Psoas muscle (tissue), 8 donors: ENCODE measurements around the gene GORASP1. TPM values are rescaled to one million over a fixed set of nuclear protein-coding genes. Genes with fewer than 3 reads are reported as not detected.

ENCODE experiments used
- ATAC-seq, 4 donors: fragments of 200-7000 bp; cut with Tn5 transposase; one replicate each; pipeline ENCODE4 v1.9.1; 2020; ENCODE audit warnings: moderate library complexity in 3 of 4, mild to moderate bottlenecking in 2 of 4
- DNase-seq, 2 donors: peaks; one replicate each; pipeline ENCODE4 v3.0.0-alpha.2; 2020
- H3K27ac ChIP-seq: fragments of 200-600 bp; one replicate; pipeline ENCODE4 v1.8.0; 2022
- H3K27me3 ChIP-seq, 3 donors: fragments of 200-600 bp in 1 of 3; one replicate each; pipeline versions ENCODE4 v1.6.1 to v1.8.0; 2013 to 2022; ENCODE audit warnings: low read length in 2 of 3, mild to moderate bottlenecking in 2 of 3, moderate library complexity in 1 of 3; ENCODE audit not compliant: insufficient read depth in 3 of 3
- H3K36me3 ChIP-seq, 2 donors: fragments of 200-600 bp in 1 of 2; one replicate each; pipeline versions ENCODE4 v1.6.1 to v1.8.0; 2013 to 2022; ENCODE audit warnings: low read depth in 1 of 2, mild to moderate bottlenecking in 1 of 2, moderate library complexity in 1 of 2; ENCODE audit not compliant: insufficient read depth in 1 of 2
- H3K4me1 ChIP-seq: fragments of 200-600 bp; one replicate; pipeline ENCODE4 v1.8.0; 2022
- H3K4me3 ChIP-seq: fragments of 200-600 bp; one replicate; pipeline ENCODE4 v1.8.0; 2022; ENCODE audit warnings: mild to moderate bottlenecking
- H3K9me3 ChIP-seq: fragments of 200-600 bp; one replicate; pipeline ENCODE4 v1.8.0; 2022
- CTCF ChIP-seq: fragments of 200-600 bp; IDR thresholded peaks from one replicate; pipeline ENCODE4 v1.8.0; 2022; ENCODE audit warnings: antibody characterized with exemption
- WGBS, 3 donors: extraction: QIAGEN DNeasy Blood & Tissue Kit; methylation state at CpG; one replicate each; pipeline versions ENCODE4 v1.1.6 to v1.1.7; 2013; 5-methylcytosine and 5-hydroxymethylcytosine counted together
- intact Hi-C, 2 donors: fragments of 100-400 bp; cut with DNase I; formaldehyde crosslinking; loops; one replicate each; pipeline versions ENCODE4 v1.11.0 to v1.14.2; 2022
- polyA plus RNA-seq, 3 donors: library from polyadenylated mRNA; stranded (reverse); fragments of 200-250 nt; gene quantifications; one replicate each; pipeline ENCODE4 v1.2.3, GENCODE V29; 2013
- total RNA-seq, 4 donors: library from RNA; stranded (reverse); fragmentation: NEBNext Ultra II Directional in 2 of 4; extraction: Animal tissue kit (Norgen Biotek cat#: 25700) in 2 of 4; gene quantifications; one replicate each; pipeline versions ENCODE4 v1.2.1 to v1.2.4, GENCODE V29; 2021 to 2023
- donor health status: healthy with polysubstance abuse.
- donor health status: DM: no; HTN: no; CAD: no; lungs with moderate emphysema.
- donor health status: Bipolar disorder and iron deficiency.
- donor health status: healthy.
- donor health status: DM: yes; HTN: yes; CAD: no.
- donor health status: DM: no; HTN: no; CAD: no.
- donor health status: DM: no; HTN: no; CAD: no.
- donor health status: DM: yes; HTN: yes; CAD: no.

Gene GORASP1
- total and polyA plus RNA-seq, 7 donors: 27.3 to 46.7 (median 37.3) TPM

- no peak for TF ChIP-seq CTCF
- H3K4me1 ChIP-seq: peaks cover 43% of the 10 kb centered on the region
- H3K27ac ChIP-seq: peak overlapping the region; percentile 77
- intact Hi-C loops: loop anchor here in 1 of 2 donors (5.0 kb wide), 1 partner anchor 35 kb away; the partner anchor contains the start of genes GORASP1 and TTC21A
- H3K4me3 ChIP-seq: no peak overlapping the region
- H3K36me3 ChIP-seq: peaks cover 8 to 66% of the 10 kb centered on the region in 2 donors
- no peaks in the 10 kb centered on the region for H3K27me3 ChIP-seq
- DNase-seq: no peak
- H3K9me3 ChIP-seq: no peaks in the 10 kb centered on the region
- 44 to 58% (median 52%) methylated on average over 5 of the region's 5 CpGs for WGBS, 3 donors
- ATAC-seq: peak in 2 of 4 donors; percentile 13
These were observed 34.6 kb upstream of the GORASP1 start for GRCh38 chr3:39142067-39142466.

- H3K4me3 ChIP-seq: peak overlapping the region; percentile 6
- WGBS, 3 donors: 45 to 48% (median 48%) methylated on average over 4 of the region's 4 CpGs
- peaks cover 37% of the 10 kb centered on the region for H3K4me1 ChIP-seq
- H3K9me3 ChIP-seq: no peaks in the 10 kb centered on the region
- no peaks in the 10 kb centered on the region for H3K27me3 ChIP-seq
- ATAC-seq (peak in 2 of 4 donors; percentile 18 to 24), DNase-seq (peak; percentile 59 to 66)
- intact Hi-C loops: loop anchor here in 1 of 2 donors (5.0 kb wide), 1 partner anchor 34 kb away; the partner anchor contains the start of genes GORASP1 and TTC21A
- peak overlapping the region; percentile 77 for H3K27ac ChIP-seq
- no peak for TF ChIP-seq CTCF
- H3K36me3 ChIP-seq: peaks cover 8 to 65% of the 10 kb centered on the region in 2 donors
These were observed 34.0 kb upstream of the GORASP1 start for GRCh38 chr3:39141171-39141995.

- peak; percentile 50 to 63 (median 53) for ATAC-seq
- H3K4me1 ChIP-seq: peaks cover 31% of the 10 kb centered on the region
These were observed 33.0 kb upstream of the GORASP1 start for GRCh38 chr3:39140341-39140971.

DNA sequence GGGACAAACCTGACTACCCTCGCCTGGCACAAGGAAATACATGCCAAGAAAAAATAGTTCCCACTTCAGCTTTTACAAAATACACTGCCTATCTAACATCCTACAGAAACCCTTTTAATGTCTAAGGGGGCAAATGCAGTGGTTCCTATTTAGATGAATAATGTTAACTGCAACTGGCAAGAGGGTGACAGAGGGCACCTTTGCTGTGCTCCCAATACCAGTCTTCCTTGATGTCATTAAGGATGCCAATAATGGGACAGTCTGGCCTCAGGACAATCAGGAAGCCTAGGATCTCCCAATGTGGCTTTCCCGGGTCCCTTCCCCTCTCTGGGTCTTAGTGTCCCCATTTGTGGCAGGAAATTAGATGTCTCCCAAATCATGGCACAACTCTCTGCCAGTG, 32.0 kb upstream of the GORASP1 start:
- DNase-seq (no peak), ATAC-seq (no peak)
- Histone ChIP-seq H3K36me3 (peaks cover 8 to 46% of the 10 kb centered on the region in 2 donors), H3K27ac (no peak overlapping the region), H3K4me3 (no peak overlapping the region), H3K9me3 (no peaks in the 10 kb centered on the region), H3K27me3 (no peaks in the 10 kb centered on the region), H3K4me1 (peaks cover 29% of the 10 kb centered on the region)
- no peak for TF ChIP-seq CTCF
- intact Hi-C loops: no loop called here
- WGBS, 3 donors: 43 to 78% (median 47%) methylated on average over 2 of the region's 2 CpGs

More at GRCh38 chr3:39140341-39140971, 33.0 kb upstream of the GORASP1 start:
- H3K27ac ChIP-seq: peak overlapping the region; percentile 77
- TF ChIP-seq CTCF: no peak
- peaks cover 8 to 56% of the 10 kb centered on the region in 2 donors for H3K36me3 ChIP-seq
- intact Hi-C loops: loop anchor here in 1 of 2 donors (5.0 kb wide), 1 partner anchor 33 kb away; the partner anchor contains the start of genes GORASP1 and TTC21A
- no peaks in the 10 kb centered on the region for H3K27me3 ChIP-seq
- H3K9me3 ChIP-seq: no peaks in the 10 kb centered on the region
- H3K4me3 ChIP-seq: no peak overlapping the region
- DNase-seq: no peak
- 80 to 94% (median 87%) methylated on average over 2 of the region's 2 CpGs for WGBS, 3 donors
